ENCODE data around the gene TRIM44.
A peak's percentile ranks its signal among the peaks of the same experiment; 100 is the strongest.

Gene TRIM44, protein sequence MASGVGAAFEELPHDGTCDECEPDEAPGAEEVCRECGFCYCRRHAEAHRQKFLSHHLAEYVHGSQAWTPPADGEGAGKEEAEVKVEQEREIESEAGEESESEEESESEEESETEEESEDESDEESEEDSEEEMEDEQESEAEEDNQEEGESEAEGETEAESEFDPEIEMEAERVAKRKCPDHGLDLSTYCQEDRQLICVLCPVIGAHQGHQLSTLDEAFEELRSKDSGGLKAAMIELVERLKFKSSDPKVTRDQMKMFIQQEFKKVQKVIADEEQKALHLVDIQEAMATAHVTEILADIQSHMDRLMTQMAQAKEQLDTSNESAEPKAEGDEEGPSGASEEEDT

DNA sequence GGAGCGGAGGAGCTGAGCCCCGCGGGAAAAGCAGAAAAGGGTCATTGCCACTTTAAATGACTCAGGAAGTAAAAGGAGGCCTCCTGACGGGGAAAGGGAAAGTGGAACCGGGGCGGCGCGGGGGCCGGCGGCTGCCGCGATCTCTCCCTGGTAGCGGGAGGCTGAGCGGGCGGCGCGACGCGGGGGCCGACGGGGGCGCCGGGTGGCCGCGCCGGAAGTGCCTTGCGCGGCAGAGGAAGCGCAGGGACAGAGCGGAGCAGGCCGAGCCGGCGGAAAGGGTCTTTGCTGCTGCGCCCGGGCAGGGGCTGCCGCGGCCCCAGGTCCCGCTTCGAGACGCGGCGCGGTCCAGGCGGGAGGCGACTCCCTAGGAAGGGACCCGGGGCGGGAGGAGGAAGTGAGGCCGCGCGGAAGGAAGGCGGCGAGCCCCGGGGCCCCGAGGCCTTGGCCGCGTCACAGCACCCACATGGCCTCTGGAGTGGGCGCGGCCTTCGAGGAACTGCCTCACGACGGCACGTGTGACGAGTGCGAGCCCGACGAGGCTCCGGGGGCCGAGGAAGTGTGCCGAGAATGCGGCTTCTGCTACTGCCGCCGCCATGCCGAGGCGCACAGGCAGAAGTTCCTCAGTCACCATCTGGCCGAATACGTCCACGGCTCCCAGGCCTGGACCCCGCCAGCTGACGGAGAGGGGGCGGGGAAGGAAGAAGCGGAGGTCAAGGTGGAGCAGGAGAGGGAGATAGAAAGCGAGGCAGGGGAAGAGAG is at the start of gene TRIM44:
TSS of gene TRIM44 (plus strand) at position 127 of the 759 bp plus-strand sequence. CDS start at position 464, 337 bp downstream.
- Mint-ChIP-seq H3K27ac (peak within 1 kb of the TSS; percentile 98), H3K9me3 (peaks cover 21% of the 10 kb centered on the region), H3K4me3 (peak within 1 kb of the TSS; percentile 90), H3K4me1 (peaks cover 45% of the 10 kb centered on the region), H3K36me3 (peaks cover 18% of the 10 kb centered on the region)
- DNase-seq (ENCODE audit: low spot score in 2 of 2) = peak; percentile 63 to 88
- ATAC-seq = peak; percentile 91

- Mint-ChIP-seq H3K9me3 (no peaks in the 10 kb centered on the region), H3K27ac (no peak overlapping the region), H3K4me3 (no peak overlapping the region), H3K36me3 (no peaks in the 10 kb centered on the region), H3K4me1 (no peaks in the 10 kb centered on the region)
- ATAC-seq (no peak), DNase-seq (ENCODE audit: low spot score in 2 of 2) (no peak)
These were observed 47.5 kb upstream of the TRIM44 start for GRCh38 chr11:35614939-35615569.

DNA sequence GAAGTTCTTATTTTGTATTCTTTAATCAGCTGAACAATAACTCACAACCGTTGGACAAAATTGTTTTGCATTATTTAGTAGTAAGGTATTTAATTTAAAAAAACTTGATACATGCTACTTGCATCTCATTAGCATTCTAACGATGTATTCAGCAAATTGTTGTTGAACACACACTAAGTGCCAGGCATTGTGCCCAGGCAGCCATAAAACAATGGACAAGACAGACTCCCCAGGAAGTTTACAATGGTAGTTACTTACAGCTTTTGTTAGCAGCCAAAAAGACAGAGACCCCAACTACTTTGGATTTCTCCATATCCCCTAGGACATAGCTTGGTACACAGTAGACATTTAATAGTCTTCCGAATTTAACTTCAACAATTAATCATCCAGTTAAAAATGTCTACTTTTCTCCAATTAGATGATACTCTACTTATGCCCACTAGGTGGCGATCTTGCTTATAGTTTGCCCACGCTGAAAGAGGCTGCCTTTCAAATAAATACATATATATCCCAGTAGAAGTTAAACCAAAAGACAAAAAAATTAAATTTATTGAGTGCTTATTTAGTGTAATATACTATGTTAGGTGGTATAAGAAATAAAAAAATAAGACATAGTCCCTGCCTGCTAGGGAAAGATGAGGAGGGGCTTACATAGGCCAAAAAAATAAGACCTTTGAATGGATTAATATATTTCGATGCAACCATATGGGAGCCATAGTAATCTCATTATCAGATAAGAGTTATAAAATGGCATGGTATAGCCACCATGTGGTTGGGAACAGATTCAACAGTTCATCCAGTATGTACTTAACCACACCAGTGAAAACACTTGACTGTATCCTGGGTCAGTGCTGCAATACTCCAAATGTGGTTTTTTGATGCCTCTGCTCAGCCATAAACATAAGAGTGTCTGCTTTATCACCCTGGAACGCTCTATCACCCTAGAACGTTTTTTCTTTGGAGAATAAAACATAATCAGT is 46.4 kb upstream of the TRIM44 start:
- peak; percentile 42 for ATAC-seq
- H3K4me3 Mint-ChIP-seq = no peak overlapping the region

DNA sequence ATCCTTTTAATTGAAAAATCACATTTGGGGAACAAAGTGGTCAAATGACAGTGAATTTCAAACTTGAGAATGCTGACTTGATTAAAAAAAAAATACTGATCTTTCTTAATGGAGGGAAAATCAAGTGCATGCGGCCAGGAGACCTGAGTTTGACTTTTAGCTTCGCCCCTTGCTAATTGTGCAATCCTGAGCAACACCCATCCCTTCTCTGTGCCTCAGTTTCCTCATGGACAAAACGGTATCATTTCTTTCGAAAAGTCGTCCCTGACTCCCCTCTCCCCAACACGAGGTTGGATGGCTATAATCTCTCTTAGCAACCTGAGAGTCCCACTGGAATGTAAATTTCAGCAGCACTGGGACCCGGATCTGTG is 45.3 kb upstream of the TRIM44 start:
- no peaks in the 10 kb centered on the region for H3K4me1 Mint-ChIP-seq
- peak overlapping the region; percentile 59 for H3K4me3 Mint-ChIP-seq

More for the DNA sequence above, 46.4 kb upstream of the TRIM44 start:
- no peaks in the 10 kb centered on the region for H3K4me1 Mint-ChIP-seq
- no peak for DNase-seq (ENCODE audit: low spot score in 2 of 2)
- no peak overlapping the region for H3K27ac Mint-ChIP-seq
- no peaks in the 10 kb centered on the region for H3K36me3 Mint-ChIP-seq
- no peaks in the 10 kb centered on the region for H3K9me3 Mint-ChIP-seq

DNA sequence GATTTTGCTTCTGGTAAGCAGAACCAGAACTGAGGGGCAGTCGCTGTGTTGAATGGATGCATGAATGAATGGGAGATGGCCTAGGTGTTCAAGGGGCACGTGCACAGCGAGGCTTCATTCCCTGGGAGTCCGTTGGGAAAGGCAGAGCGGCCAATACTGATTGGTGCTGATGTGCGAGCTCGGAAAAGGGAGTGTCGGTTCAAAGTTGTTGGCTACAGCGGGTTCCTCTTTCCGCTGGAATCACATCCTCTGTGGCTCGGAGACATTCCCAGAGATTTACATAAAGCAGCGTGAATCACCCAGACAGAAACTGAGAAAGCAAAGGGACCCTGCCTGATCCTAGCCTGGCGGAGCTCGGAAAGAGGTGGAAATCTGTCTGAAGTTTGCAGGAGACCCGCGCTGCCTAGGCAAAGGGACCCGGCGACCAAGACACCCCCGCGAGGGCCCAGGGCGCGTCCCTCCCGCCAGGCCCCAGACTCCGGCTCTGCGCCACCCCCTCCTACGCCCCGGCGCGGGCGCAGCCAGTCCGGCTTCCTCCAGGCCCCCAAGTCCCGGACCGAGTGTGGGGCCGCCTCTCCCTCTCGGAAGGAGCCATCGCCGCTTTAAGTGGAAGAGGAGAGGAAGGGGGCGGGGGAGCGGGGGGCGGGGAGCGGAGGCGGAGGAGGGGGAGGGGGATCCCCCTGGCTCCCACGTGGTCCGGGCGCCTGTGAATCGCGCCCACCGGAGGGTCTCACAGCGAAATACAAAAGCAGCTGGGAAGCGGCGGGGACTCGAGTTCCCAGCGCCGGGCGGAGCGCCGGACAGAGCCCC is 44.7 kb upstream of the TRIM44 start, which contains the start of gene FJX1:
TSS of gene FJX1 (plus strand) at position 774 of the 810 bp plus-strand sequence. CDS start 177 bp downstream, outside the sequence.
- no peaks in the 10 kb centered on the region for H3K4me1 Mint-ChIP-seq
- DNase-seq (ENCODE audit: low spot score in 2 of 2) = peak in 1 of 2 donors; percentile 52
- peak; percentile 32 for ATAC-seq
- H3K36me3 Mint-ChIP-seq = no peaks in the 10 kb centered on the region
- no peak within 1 kb of the TSS for H3K27ac Mint-ChIP-seq
- H3K4me3 Mint-ChIP-seq = peak within 1 kb of the TSS; percentile 59
- no peaks in the 10 kb centered on the region for H3K9me3 Mint-ChIP-seq

More for the DNA sequence above, 45.3 kb upstream of the TRIM44 start:
- Mint-ChIP-seq H3K9me3 (no peaks in the 10 kb centered on the region), H3K36me3 (no peaks in the 10 kb centered on the region), H3K27ac (no peak overlapping the region)
- DNase-seq (ENCODE audit: low spot score in 2 of 2) = no peak
- ATAC-seq = no peak

- H3K9me3 Mint-ChIP-seq = no peaks in the 10 kb centered on the region
- DNase-seq (ENCODE audit: low spot score in 2 of 2) (no peak), ATAC-seq (peak; percentile 40)
- no peak overlapping the region for H3K27ac Mint-ChIP-seq
- H3K4me1 Mint-ChIP-seq = no peaks in the 10 kb centered on the region
- no peaks in the 10 kb centered on the region for H3K36me3 Mint-ChIP-seq
- H3K4me3 Mint-ChIP-seq = no peak overlapping the region
These were observed 44.0 kb upstream of the TRIM44 start for GRCh38 chr11:35618497-35619115.

DNA sequence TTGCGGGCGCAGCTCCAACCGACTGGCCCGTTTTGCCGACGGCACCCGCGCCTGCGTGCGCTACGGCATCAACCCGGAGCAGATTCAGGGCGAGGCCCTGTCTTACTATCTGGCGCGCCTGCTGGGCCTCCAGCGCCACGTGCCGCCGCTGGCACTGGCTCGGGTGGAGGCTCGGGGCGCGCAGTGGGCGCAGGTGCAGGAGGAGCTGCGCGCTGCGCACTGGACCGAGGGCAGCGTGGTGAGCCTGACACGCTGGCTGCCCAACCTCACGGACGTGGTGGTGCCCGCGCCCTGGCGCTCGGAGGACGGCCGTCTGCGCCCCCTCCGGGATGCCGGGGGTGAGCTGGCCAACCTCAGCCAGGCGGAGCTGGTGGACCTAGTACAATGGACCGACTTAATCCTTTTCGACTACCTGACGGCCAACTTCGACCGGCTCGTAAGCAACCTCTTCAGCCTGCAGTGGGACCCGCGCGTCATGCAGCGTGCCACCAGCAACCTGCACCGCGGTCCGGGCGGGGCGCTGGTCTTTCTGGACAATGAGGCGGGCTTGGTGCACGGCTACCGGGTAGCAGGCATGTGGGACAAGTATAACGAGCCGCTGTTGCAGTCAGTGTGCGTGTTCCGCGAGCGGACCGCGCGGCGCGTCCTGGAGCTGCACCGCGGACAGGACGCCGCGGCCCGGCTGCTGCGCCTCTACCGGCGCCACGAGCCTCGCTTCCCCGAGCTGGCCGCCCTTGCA is 43.3 kb upstream of the TRIM44 start:
- Mint-ChIP-seq H3K9me3 (no peaks in the 10 kb centered on the region), H3K27ac (no peak overlapping the region), H3K4me3 (peak overlapping the region; percentile 36), H3K36me3 (no peaks in the 10 kb centered on the region), H3K4me1 (no peaks in the 10 kb centered on the region)
- ATAC-seq (peak; percentile 53), DNase-seq (ENCODE audit: low spot score in 2 of 2) (peak in 1 of 2 donors; percentile 54)

- H3K4me1 Mint-ChIP-seq = no peaks in the 10 kb centered on the region
- peak overlapping the region; percentile 36 for H3K4me3 Mint-ChIP-seq
- no peaks in the 10 kb centered on the region for H3K9me3 Mint-ChIP-seq
- no peaks in the 10 kb centered on the region for H3K36me3 Mint-ChIP-seq
- DNase-seq (ENCODE audit: low spot score in 2 of 2) (no peak), ATAC-seq (no peak)
- no peak overlapping the region for H3K27ac Mint-ChIP-seq
These were observed 42.5 kb upstream of the TRIM44 start for GRCh38 chr11:35619855-35620640.

DNA sequence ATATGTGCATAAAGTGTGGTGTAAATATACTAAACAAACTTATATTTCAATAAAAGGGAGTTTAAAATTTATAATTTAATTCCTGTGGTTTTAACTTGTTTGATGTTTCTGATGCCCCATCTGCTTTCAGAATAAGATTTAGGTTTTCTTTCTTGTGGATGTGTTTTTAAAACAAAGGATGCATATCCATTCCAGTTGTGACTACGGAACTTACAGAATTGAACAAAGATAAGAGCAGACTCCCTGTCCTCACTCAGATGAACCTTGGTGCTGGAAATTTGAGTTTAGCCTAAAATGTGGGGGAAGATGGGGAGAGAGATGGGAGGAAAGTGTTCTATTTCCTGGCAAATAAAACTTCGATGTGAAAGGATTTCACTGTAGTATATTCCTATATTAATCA is 41.8 kb upstream of the TRIM44 start:
- ATAC-seq (no peak), DNase-seq (ENCODE audit: low spot score in 2 of 2) (no peak)
- H3K9me3 Mint-ChIP-seq = no peaks in the 10 kb centered on the region
- H3K4me1 Mint-ChIP-seq = no peaks in the 10 kb centered on the region
- H3K36me3 Mint-ChIP-seq = no peaks in the 10 kb centered on the region
- no peak overlapping the region for H3K27ac Mint-ChIP-seq
- H3K4me3 Mint-ChIP-seq = no peak overlapping the region

DNA sequence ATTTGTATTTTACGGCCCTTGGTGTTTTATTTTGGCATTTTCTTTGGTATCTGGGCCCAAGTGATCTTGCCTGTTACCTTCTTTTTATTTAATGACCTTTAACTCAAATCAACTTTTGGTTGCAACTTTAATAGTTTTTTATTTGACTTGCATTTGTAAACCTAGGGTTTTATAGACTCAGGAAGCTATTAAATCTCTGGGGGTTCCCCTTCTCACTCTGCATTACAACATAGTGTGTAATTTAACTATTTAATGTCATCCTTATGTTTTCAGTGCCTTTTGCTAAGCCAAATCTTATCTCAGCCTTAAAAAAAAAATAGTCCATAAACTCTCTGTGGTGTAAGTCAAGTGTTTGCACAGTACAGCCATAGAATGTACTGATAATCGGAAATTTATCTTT is 41.0 kb upstream of the TRIM44 start:
- DNase-seq (ENCODE audit: low spot score in 2 of 2) (no peak), ATAC-seq (no peak)
- Mint-ChIP-seq H3K36me3 (no peaks in the 10 kb centered on the region), H3K4me1 (no peaks in the 10 kb centered on the region), H3K27ac (no peak overlapping the region), H3K9me3 (no peaks in the 10 kb centered on the region), H3K4me3 (no peak overlapping the region)

DNA sequence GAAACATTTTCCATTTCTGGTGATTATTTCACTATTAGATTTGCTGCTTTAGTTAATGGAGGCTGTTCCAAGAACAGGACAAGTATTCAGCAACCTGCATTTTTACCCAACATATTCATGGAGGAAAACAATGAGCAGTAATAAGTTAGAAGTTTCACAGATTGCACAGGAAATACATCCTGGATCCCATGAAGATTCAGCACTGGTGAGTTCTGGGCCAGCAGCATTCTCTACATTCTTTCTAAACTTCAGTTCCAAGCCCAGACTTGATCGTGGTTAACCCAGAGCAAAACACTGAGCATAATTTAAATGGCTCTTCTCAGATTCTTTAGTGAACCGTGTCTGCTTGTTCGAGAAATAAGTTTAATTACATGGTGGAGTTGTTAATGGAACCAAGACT is 40.5 kb upstream of the TRIM44 start:
- Mint-ChIP-seq H3K27ac (no peak overlapping the region), H3K9me3 (no peaks in the 10 kb centered on the region), H3K36me3 (no peaks in the 10 kb centered on the region), H3K4me1 (no peaks in the 10 kb centered on the region), H3K4me3 (no peak overlapping the region)
- DNase-seq (ENCODE audit: low spot score in 2 of 2) = no peak
- no peak for ATAC-seq

DNA sequence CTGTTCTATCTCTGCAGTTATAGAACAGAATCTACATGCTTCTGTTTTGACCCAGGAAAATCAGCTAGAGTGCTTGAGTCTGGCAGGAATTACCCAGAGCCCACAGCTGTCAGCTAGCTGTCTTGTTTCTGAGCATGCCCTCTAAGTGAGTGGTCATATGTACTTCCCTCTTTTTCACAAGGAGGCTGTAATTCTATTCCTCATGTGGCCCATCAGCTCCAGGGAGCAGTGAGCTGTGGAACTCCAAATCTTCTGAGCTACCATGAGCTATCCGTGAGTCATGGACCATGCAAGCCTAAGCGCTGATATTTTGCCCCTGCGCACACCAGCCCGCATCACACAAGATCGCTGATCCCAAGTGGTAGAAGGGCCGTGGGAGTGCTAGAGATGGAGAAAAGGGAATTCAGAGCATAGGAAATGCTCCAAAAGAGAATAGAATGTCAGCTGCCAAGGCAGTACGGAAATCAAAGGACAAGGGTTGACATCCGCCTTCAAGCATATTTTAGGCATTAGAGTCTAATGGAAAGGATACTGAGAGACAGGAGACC is 38.9 kb upstream of the TRIM44 start:
- H3K27ac Mint-ChIP-seq = no peak overlapping the region
- ATAC-seq (no peak), DNase-seq (ENCODE audit: low spot score in 2 of 2) (no peak)
- no peaks in the 10 kb centered on the region for H3K4me1 Mint-ChIP-seq
- H3K9me3 Mint-ChIP-seq = no peaks in the 10 kb centered on the region
- no peak overlapping the region for H3K4me3 Mint-ChIP-seq
- H3K36me3 Mint-ChIP-seq = no peaks in the 10 kb centered on the region

Data from stimulated activated effector memory CD8-positive, alpha-beta T cell treated with anti-CD3 and anti-CD28 coated beads, Interleukin-12 subunit alpha, Interleukin-12 subunit beta, amount 100 ng/mL, for 72 hours (primary cell).